ENCODE measurements around the gene ADAT3.

Gene ADAT3

GRCh38 chr19:1911098-1911497, 5.9 kb downstream of the ADAT3 start:
- Histone ChIP-seq H3K9ac (ENCODE audit: low read length in 5 of 5) (no peak overlapping the region), H3K4me1 (ENCODE audit: control insufficient read depth in 5 of 5, insufficient read depth in 5 of 5, low read length in 5 of 5) (peaks cover 0 to 26% (median 13%) of the 10 kb centered on the region in 5 donors), H3K4me3 (ENCODE audit: low read depth in 1 of 5, low read length in 5 of 5) (no peak overlapping the region), H3K36me3 (ENCODE audit: control insufficient read depth in 5 of 5, insufficient read depth in 5 of 5, low read length in 5 of 5) (peaks cover 0 to 39% (median 21%) of the 10 kb centered on the region in 5 donors), H3K9me3 (ENCODE audit: control insufficient read depth in 5 of 5, low read length in 5 of 5) (no peaks in the 10 kb centered on the region), H3K27me3 (ENCODE audit: control insufficient read depth in 5 of 5, insufficient read depth in 4 of 5, low read length in 5 of 5) (no peaks in the 10 kb centered on the region), H3K27ac (ENCODE audit: low read depth, low read length) (no peak overlapping the region)

DNA sequence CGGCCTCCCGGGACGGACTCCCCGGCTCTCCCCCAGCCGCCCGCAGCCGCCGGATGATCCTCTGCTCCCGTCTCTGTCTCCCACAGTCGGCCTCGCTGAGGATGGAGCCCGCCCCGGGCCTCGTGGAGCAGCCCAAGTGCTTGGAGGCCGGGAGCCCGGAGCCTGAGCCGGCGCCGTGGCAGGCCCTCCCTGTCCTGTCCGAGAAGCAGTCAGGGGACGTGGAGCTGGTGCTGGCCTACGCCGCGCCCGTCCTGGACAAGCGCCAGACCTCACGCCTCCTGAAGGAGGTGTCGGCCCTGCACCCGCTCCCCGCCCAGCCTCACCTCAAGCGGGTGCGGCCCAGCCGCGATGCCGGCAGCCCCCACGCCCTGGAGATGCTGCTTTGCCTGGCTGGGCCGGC, 6.8 kb downstream of the ADAT3 start:
- no peaks in the 10 kb centered on the region for H3K9me3 ChIP-seq (ENCODE audit: control insufficient read depth in 5 of 5, low read length in 5 of 5)
- peaks cover 0 to 42% (median 21%) of the 10 kb centered on the region in 5 donors for H3K36me3 ChIP-seq (ENCODE audit: control insufficient read depth in 5 of 5, insufficient read depth in 5 of 5, low read length in 5 of 5)
- peaks cover 0 to 24% (median 13%) of the 10 kb centered on the region in 5 donors for H3K4me1 ChIP-seq (ENCODE audit: control insufficient read depth in 5 of 5, insufficient read depth in 5 of 5, low read length in 5 of 5)
- no peaks in the 10 kb centered on the region for H3K27me3 ChIP-seq (ENCODE audit: control insufficient read depth in 5 of 5, insufficient read depth in 4 of 5, low read length in 5 of 5)
- no peak overlapping the region for H3K4me3 ChIP-seq (ENCODE audit: low read depth in 1 of 5, low read length in 5 of 5)
- no peak overlapping the region for H3K27ac ChIP-seq (ENCODE audit: low read depth, low read length)
- no peak overlapping the region for H3K9ac ChIP-seq (ENCODE audit: low read length in 5 of 5)

DNA sequence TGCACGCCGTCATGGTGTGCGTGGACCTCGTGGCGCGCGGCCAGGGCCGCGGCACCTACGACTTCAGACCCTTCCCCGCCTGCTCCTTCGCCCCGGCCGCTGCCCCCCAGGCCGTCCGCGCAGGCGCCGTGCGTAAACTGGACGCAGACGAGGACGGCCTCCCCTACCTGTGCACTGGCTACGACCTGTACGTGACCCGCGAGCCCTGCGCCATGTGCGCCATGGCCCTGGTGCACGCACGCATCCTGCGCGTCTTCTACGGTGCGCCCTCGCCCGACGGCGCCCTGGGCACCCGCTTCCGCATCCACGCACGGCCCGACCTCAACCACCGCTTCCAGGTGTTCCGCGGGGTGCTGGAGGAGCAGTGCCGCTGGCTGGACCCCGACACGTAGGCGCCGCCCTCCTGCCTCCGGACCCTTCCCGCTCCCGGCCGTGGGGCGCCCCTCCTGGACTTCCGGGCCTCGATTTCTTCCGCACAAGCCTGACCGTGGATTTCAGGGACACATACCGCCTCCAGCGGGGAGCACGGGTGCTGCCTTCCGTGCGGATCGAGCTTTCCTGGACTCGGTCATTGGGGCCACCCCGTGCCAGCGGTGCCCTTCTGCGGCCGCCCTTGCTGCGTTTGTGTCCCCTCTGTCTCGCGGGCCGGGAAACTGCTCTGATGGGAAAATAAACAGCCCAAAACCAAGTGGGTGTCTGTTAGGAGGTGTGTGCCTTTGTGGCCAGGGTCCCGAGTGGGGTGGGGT, 7.7 kb downstream of the ADAT3 start:
- no peak overlapping the region for H3K4me3 ChIP-seq (ENCODE audit: low read depth in 1 of 5, low read length in 5 of 5)

GRCh38 chr19:1913781-1914577, 8.8 kb downstream of the ADAT3 start:
- Histone ChIP-seq H3K36me3 (ENCODE audit: control insufficient read depth in 5 of 5, insufficient read depth in 5 of 5, low read length in 5 of 5) (peaks cover 0 to 57% (median 33%) of the 10 kb centered on the region in 5 donors), H3K9me3 (ENCODE audit: control insufficient read depth in 5 of 5, low read length in 5 of 5) (no peaks in the 10 kb centered on the region), H3K27ac (ENCODE audit: low read depth, low read length) (no peak overlapping the region), H3K9ac (ENCODE audit: low read length in 5 of 5) (no peak overlapping the region), H3K4me1 (ENCODE audit: control insufficient read depth in 5 of 5, insufficient read depth in 5 of 5, low read length in 5 of 5) (peaks cover 0 to 13% (median 11%) of the 10 kb centered on the region in 5 donors), H3K4me3 (ENCODE audit: low read depth in 1 of 5, low read length in 5 of 5) (no peak overlapping the region), H3K27me3 (ENCODE audit: control insufficient read depth in 5 of 5, insufficient read depth in 4 of 5, low read length in 5 of 5) (no peaks in the 10 kb centered on the region)

More for the DNA sequence above, 7.7 kb downstream of the ADAT3 start:
- H3K27me3 ChIP-seq (ENCODE audit: control insufficient read depth in 5 of 5, insufficient read depth in 4 of 5, low read length in 5 of 5), result no peaks in the 10 kb centered on the region
- H3K36me3 ChIP-seq (ENCODE audit: control insufficient read depth in 5 of 5, insufficient read depth in 5 of 5, low read length in 5 of 5), result peaks cover 0 to 47% (median 25%) of the 10 kb centered on the region in 5 donors
- H3K9me3 ChIP-seq (ENCODE audit: control insufficient read depth in 5 of 5, low read length in 5 of 5), result no peaks in the 10 kb centered on the region
- peaks cover 0 to 16% (median 13%) of the 10 kb centered on the region in 5 donors for H3K4me1 ChIP-seq (ENCODE audit: control insufficient read depth in 5 of 5, insufficient read depth in 5 of 5, low read length in 5 of 5)
- H3K9ac ChIP-seq (ENCODE audit: low read length in 5 of 5), result no peak overlapping the region
- H3K27ac ChIP-seq (ENCODE audit: low read depth, low read length), result no peak overlapping the region

DNA sequence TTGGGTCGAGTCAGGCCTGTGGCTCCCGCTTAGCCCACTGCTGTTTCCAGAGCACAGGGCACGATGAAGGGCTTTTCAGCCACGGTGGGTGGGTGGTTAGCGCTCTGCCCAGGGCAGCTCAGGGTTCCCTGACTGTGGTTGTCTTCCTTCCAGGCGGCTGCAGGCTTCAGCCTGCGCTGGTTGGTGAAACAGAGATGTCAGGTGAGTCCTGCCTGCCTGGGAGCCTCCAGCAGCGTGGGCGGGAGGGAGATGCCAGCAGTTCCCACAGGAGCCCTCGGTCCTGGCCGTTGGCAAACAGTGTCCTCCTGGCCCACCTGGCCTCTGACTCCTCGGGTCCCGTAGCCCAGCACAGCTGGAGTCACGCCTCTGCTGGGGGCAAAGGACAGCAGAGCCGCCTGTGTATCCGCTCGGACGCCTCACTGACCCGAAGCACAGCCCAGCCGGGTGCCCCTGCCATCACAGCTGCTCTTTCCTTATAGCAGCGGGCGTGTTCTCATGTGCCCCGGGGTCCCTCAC, 9.7 kb downstream of the ADAT3 start:
- Histone ChIP-seq H3K4me3 (ENCODE audit: low read depth in 1 of 5, low read length in 5 of 5) (no peak overlapping the region), H3K9ac (ENCODE audit: low read length in 5 of 5) (no peak overlapping the region), H3K27me3 (ENCODE audit: control insufficient read depth in 5 of 5, insufficient read depth in 4 of 5, low read length in 5 of 5) (no peaks in the 10 kb centered on the region), H3K9me3 (ENCODE audit: control insufficient read depth in 5 of 5, low read length in 5 of 5) (no peaks in the 10 kb centered on the region), H3K27ac (ENCODE audit: low read depth, low read length) (no peak overlapping the region), H3K36me3 (ENCODE audit: control insufficient read depth in 5 of 5, insufficient read depth in 5 of 5, low read length in 5 of 5) (peaks cover 0 to 65% (median 39%) of the 10 kb centered on the region in 5 donors), H3K4me1 (ENCODE audit: control insufficient read depth in 5 of 5, insufficient read depth in 5 of 5, low read length in 5 of 5) (peaks cover 0 to 5% (median 4%) of the 10 kb centered on the region in 5 donors)

DNA sequence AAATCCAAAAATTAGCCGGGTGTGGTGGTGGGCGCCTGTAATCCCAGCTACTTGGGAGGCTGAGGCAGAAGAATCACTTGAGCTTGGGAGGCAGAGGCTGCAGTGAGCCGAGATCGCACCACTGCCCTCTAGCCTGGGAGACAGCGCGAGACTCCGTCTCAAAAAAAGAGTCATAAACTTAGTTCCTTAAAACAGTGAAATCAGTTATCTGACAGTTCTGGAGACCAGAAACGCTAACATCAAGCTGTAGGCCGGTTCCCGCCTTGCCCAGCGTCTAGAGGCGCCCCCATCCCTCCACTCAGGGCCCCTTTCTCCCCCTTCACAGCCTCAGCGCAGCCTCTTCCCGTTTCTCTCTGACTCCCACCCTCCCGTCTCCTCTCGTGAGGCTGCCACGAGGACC, 11.9 kb downstream of the ADAT3 start:
- H3K9ac ChIP-seq (ENCODE audit: low read length in 5 of 5), result no peak overlapping the region
- H3K27me3 ChIP-seq (ENCODE audit: control insufficient read depth in 5 of 5, insufficient read depth in 4 of 5, low read length in 5 of 5), result no peaks in the 10 kb centered on the region
- H3K4me3 ChIP-seq (ENCODE audit: low read depth in 1 of 5, low read length in 5 of 5), result no peak overlapping the region
- H3K9me3 ChIP-seq (ENCODE audit: control insufficient read depth in 5 of 5, low read length in 5 of 5), result no peaks in the 10 kb centered on the region
- no peak overlapping the region for H3K27ac ChIP-seq (ENCODE audit: low read depth, low read length)
- peaks cover 0 to 83% (median 54%) of the 10 kb centered on the region in 5 donors for H3K36me3 ChIP-seq (ENCODE audit: control insufficient read depth in 5 of 5, insufficient read depth in 5 of 5, low read length in 5 of 5)
- H3K4me1 ChIP-seq (ENCODE audit: control insufficient read depth in 5 of 5, insufficient read depth in 5 of 5, low read length in 5 of 5), result no peaks in the 10 kb centered on the region

DNA sequence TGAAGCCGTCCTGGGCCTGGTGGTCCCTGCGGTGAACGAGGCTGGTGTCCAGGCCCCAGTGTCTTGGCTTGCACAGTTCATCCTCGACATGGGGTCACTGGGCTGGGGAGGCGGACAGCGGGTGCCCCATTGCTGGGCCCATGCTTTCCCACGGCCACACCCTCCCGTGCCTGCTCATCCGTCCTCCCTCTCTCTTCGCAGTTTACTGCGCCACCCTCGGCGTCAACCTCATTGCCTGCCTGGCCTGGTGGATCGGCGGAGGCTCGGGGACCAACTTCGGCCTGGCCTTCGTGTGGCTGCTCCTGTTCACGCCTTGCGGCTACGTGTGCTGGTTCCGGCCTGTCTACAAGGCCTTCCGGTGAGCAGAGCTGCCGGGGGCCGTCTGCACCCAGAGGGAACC, 12.7 kb downstream of the ADAT3 start:
- no peaks in the 10 kb centered on the region for H3K27me3 ChIP-seq (ENCODE audit: control insufficient read depth in 5 of 5, insufficient read depth in 4 of 5, low read length in 5 of 5)
- H3K9ac ChIP-seq (ENCODE audit: low read length in 5 of 5), result no peak overlapping the region
- peaks cover 0 to 4% (median 0%) of the 10 kb centered on the region in 5 donors for H3K9me3 ChIP-seq (ENCODE audit: control insufficient read depth in 5 of 5, low read length in 5 of 5)
- no peak overlapping the region for H3K4me3 ChIP-seq (ENCODE audit: low read depth in 1 of 5, low read length in 5 of 5)
- H3K36me3 ChIP-seq (ENCODE audit: control insufficient read depth in 5 of 5, insufficient read depth in 5 of 5, low read length in 5 of 5), result peaks cover 0 to 81% (median 54%) of the 10 kb centered on the region in 5 donors
- H3K4me1 ChIP-seq (ENCODE audit: control insufficient read depth in 5 of 5, insufficient read depth in 5 of 5, low read length in 5 of 5), result no peaks in the 10 kb centered on the region
- H3K27ac ChIP-seq (ENCODE audit: low read depth, low read length), result no peak overlapping the region

DNA sequence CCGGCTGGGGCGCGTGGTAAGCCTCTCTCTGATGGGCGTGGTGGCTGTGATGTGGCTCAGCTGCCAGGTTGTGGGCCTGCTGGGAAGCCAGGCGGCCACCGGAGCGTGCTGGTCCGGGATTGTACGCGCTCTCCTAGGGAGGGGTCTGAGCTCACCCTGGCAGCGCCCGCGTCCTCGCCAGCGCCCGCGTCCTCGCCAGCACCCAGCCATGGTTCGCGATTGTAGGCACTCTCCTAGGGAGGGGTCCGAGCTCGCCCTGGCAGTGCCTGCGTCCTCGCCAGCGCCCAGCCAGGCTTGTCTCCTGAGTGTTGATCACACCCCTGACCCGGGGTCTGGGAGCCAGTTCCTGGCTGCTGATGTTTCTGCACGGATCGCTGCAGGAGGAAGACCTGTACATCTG, 13.8 kb downstream of the ADAT3 start:
- no peaks in the 10 kb centered on the region for H3K27me3 ChIP-seq (ENCODE audit: control insufficient read depth in 5 of 5, insufficient read depth in 4 of 5, low read length in 5 of 5)
- H3K27ac ChIP-seq (ENCODE audit: low read depth, low read length), result no peak overlapping the region
- no peak overlapping the region for H3K9ac ChIP-seq (ENCODE audit: low read length in 5 of 5)
- peaks cover 0 to 4% (median 0%) of the 10 kb centered on the region in 5 donors for H3K9me3 ChIP-seq (ENCODE audit: control insufficient read depth in 5 of 5, low read length in 5 of 5)
- no peaks in the 10 kb centered on the region for H3K4me1 ChIP-seq (ENCODE audit: control insufficient read depth in 5 of 5, insufficient read depth in 5 of 5, low read length in 5 of 5)
- no peak overlapping the region for H3K4me3 ChIP-seq (ENCODE audit: low read depth in 1 of 5, low read length in 5 of 5)
- H3K36me3 ChIP-seq (ENCODE audit: control insufficient read depth in 5 of 5, insufficient read depth in 5 of 5, low read length in 5 of 5), result peaks cover 0 to 78% (median 50%) of the 10 kb centered on the region in 5 donors

DNA sequence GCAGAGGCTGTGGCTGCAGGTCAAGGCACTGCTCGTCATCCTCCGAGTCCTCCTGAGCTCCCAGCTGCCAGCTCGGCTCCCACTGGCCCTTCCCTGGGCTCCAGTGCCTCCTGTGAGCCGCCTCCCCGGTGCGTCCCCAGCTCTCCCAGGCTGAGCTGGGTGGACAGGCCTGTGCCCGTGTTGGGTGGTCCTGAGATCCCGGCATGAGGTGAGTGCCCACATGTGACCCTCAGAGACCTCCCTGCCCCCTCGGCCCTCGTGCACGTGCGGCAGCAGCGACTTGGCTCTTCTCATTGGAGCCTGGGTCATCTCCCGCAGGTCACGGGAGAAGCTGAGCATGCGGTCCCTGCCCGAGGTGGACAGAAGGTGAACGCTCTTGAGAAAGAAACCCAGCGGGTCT, 15.4 kb downstream of the ADAT3 start:
- H3K27me3 ChIP-seq (ENCODE audit: control insufficient read depth in 5 of 5, insufficient read depth in 4 of 5, low read length in 5 of 5), result no peaks in the 10 kb centered on the region
- H3K9ac ChIP-seq (ENCODE audit: low read length in 5 of 5), result no peak overlapping the region
- H3K27ac ChIP-seq (ENCODE audit: low read depth, low read length), result no peak overlapping the region
- no peaks in the 10 kb centered on the region for H3K4me1 ChIP-seq (ENCODE audit: control insufficient read depth in 5 of 5, insufficient read depth in 5 of 5, low read length in 5 of 5)
- peaks cover 0 to 79% (median 55%) of the 10 kb centered on the region in 5 donors for H3K36me3 ChIP-seq (ENCODE audit: control insufficient read depth in 5 of 5, insufficient read depth in 5 of 5, low read length in 5 of 5)
- no peak overlapping the region for H3K4me3 ChIP-seq (ENCODE audit: low read depth in 1 of 5, low read length in 5 of 5)
- H3K9me3 ChIP-seq (ENCODE audit: control insufficient read depth in 5 of 5, low read length in 5 of 5), result peaks cover 0 to 4% (median 0%) of the 10 kb centered on the region in 5 donors

DNA sequence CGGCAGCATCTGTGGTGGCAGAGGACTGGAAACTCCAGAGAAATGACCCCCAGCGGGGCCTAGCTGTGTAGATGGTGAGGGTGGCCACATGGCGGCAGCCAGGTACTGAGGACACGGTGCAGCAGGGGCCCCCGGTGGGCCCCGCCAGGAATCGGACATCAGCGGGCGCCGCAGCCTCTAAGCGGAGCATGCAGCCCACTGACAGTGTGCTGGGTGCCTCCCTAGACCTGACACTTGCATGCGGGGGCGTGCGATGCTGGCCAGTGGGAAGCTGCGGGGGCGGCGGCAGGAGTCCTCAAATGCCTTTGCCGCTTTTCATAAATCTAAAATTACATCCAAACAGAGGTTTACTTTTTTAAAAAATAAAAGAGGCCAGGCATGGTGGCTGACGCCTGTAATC, 16.1 kb downstream of the ADAT3 start:
- Histone ChIP-seq H3K4me1 (ENCODE audit: control insufficient read depth in 5 of 5, insufficient read depth in 5 of 5, low read length in 5 of 5) (no peaks in the 10 kb centered on the region), H3K27me3 (ENCODE audit: control insufficient read depth in 5 of 5, insufficient read depth in 4 of 5, low read length in 5 of 5) (no peaks in the 10 kb centered on the region), H3K27ac (ENCODE audit: low read depth, low read length) (no peak overlapping the region), H3K36me3 (ENCODE audit: control insufficient read depth in 5 of 5, insufficient read depth in 5 of 5, low read length in 5 of 5) (peaks cover 0 to 77% (median 55%) of the 10 kb centered on the region in 5 donors), H3K4me3 (ENCODE audit: low read depth in 1 of 5, low read length in 5 of 5) (no peak overlapping the region), H3K9ac (ENCODE audit: low read length in 5 of 5) (no peak overlapping the region), H3K9me3 (ENCODE audit: control insufficient read depth in 5 of 5, low read length in 5 of 5) (peaks cover 0 to 4% (median 0%) of the 10 kb centered on the region in 5 donors)
